ENCODE results near the gene CLNK.

Gene CLNK, protein sequence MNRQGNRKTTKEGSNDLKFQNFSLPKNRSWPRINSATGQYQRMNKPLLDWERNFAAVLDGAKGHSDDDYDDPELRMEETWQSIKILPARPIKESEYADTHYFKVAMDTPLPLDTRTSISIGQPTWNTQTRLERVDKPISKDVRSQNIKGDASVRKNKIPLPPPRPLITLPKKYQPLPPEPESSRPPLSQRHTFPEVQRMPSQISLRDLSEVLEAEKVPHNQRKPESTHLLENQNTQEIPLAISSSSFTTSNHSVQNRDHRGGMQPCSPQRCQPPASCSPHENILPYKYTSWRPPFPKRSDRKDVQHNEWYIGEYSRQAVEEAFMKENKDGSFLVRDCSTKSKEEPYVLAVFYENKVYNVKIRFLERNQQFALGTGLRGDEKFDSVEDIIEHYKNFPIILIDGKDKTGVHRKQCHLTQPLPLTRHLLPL

DNA sequence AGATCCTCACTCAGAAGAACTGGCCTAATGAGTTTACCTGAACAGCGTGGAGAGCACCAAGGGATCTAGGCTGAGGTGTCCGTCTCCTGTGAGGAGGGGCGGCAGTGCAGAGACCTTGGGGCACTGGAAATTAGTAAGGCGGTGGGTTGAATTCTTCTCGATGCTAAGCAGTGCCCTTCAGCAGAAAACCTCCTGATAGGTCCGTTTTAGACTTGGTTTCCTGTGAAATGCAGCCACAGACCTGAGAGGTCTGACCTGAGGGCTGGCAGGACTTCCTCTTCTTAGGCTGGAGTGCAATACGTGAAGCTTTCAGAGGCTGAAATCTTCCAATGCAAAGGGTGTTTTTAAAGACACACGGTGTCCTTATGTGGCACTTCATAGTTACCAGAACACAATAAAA lies at the start of gene CLNK:
CLNK (minus strand) TSS at position 138 of the 400 bp plus-strand sequence. CDS start 16,899 bp downstream, outside the sequence.
- no peak for DNase-seq

DNA sequence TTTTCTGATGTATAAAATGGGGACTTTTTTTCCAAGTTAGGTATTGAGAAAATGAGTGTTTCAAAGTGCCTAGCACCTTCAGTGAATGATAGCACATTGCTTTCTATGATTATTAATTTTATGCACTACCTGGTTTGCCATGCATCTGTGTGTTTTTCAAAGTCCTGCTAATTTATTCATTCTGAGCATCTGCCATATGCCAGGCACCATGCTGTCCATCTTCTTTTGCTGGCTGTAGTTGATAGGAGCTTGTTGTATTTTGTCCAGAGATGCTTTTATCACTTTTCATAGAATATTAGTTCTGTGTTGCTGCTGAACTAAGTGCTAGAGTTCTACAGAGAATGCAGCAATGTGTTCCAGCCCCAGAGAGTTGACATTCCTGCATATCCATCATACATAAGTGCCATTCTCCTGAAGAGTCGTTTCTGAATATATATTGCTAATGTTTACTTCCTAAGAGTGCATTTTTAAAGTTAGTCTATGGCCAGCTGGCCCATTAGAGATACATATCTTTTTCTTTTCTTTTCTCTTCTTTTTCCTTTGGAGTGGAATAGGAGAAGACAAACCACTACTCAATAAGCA lies 49.0 kb upstream of the CLNK start:
- no peak for DNase-seq

DNA sequence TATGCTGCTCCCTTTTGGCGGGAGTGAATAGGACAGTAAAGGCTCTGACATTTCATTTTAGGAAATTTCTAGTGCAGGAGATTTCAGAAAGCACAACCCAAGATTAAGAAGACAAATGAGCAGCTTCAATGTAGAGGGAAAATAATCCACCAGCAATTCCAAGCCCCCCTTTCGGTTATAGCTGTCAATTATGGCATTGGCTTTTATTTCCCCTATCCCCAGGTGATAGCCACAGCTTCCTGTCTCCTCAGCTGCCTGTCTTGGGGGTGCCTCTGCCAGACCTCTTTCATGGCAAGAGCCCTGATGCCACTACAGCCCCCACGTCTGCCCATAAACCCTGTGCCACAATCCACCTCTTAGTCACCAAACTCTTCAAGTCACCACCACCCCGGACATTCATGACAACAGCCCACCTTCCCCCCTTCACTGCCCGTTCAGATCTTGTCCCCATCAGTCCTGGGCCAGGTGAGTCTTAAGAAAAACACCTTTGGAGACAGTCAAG lies 48.4 kb upstream of the CLNK start:
- DNase-seq, result no peak

DNA sequence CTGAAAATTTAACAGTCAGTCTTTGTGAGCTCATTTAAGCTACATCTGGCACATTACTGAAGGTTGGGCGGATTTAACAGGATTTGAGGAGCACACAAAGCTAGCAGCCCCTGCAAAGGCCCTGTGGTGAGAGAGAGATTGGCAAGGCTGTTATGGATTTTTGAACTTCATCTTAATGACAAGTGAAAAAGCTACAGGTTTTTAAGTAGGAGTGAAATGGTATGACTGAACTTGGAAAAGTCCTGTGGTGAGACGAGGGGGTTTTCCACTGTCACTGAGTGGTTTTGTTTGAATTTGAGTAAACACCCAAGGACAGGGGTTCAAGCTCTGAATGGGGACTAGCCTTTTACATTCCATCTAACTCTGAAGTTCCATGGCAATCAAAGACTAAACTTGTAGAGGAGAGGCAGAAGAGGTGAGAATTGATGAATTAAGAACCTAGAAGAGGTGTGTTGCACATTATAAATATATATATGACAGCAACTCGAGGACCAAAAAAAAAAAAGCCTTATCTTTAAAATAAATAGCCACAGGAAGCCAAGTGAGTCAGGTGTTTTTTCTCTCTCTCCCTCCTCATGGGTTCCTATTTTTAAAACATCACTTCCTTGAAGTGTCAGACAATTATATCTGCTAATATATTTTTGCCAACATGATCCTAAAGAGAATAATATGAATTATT lies 47.8 kb upstream of the CLNK start:
- no peak for DNase-seq

DNA sequence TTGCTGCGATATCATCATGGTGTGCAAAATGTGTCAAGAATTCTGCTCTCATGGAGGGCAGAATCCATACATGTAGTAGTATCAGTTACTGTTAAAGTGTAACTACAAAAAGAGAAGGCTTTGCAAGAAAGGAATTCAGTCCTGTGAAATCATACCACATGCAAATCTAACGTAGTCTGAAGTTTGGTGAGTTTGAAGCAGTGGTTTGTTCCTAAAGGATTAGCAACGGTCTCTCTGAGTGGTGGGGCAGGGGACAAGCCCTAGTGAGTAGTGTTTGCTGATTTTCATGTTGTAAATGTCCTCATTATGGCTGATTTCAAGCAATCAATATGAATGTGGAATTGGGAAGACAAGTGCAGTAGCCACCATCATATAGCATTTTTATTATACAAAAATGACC lies 47.1 kb upstream of the CLNK start:
- DNase-seq, result no peak

DNA sequence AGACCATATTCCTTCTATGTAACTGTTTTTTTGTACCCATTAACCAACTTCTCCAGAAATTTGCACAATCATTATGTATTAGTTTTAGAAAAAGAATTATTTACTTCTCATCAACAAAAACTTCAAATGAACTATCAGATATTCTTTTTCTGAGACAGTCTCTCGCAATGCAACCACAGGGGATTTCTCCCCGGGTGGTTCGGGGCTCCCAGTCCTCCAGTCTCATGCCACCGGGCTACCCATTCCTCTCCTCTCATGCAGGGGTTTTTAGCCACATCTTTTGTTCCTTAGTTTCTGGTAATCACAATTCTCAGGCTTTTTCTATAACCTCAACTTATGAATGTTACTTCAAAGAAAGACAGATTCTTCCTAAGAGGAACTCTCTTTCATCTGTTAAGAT lies 46.6 kb upstream of the CLNK start:
- DNase-seq, result no peak

DNA sequence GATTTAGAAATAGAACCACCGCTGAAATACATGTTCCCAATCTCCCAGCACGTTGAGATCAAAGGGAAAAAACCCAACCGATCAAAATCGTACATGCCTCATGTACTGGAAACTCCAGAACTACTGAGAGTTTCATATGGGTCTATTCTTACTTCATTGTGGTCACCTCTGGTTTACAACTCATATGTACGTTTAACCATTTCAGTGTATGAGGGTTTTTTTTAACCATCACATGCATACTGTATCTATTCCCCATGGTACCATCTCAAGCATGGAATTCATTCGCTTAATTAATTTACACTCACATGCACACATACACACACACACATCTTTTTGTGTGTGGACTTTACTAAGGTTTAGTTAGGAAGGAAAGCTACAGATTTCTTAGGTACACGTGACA lies 46.0 kb upstream of the CLNK start:
- DNase-seq, result no peak

DNA sequence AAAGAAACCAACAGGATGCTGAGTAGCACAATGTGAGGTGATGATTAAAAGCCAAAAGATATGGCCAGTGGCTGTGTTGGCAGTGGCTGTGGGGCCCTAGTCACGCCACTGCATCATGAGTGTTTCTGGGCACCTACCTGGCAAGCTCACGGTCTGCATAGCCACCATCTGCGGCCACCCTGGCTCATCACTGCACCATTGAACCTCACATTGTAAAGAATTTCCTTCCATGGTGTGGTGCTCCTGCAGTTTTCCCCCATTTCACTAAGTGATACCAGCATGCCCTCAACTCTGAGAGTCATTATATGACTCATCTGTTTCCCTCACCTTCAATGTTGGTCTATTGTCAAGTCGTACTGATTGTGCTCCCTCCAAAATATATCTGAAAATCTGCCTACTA lies 45.5 kb upstream of the CLNK start:
- DNase-seq, result no peak

DNA sequence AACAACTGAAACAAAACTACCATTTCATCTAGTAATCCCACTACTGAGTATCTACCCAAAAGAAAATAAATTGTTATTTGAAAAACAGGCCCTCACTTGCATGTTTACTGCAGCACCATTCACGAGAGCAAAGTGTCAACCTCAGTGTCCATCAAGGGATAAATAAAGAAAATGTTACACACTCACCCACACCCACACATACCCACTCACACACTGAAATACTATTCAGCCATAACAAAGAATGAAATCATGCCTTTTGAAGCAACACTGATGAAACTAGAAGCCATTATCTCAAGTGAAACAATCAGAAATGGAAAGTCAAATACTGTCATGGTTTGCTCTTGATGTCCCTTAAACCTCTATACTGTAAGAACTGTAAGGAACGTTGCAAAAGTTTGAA lies 44.8 kb upstream of the CLNK start:
- DNase-seq, result no peak

DNA sequence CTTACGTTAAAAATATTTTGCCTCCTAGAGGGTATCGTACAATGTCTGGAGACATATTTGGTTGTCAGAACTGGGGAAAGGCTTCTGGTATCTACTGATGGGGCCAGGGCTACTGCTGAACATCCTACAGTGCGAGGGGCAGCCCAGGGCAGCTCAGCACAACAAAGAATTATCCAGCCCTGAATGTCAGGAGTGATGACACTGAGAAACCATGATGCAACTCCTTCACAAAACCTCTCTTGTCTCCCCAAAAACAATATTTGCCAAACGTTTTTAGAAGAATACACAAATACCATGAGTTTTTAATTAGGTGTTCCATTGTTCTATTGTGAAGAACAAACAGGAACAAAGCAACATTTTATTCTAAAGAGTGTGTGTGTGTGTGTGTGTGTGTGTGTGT lies 43.4 kb upstream of the CLNK start:
- no peak for DNase-seq

DNA sequence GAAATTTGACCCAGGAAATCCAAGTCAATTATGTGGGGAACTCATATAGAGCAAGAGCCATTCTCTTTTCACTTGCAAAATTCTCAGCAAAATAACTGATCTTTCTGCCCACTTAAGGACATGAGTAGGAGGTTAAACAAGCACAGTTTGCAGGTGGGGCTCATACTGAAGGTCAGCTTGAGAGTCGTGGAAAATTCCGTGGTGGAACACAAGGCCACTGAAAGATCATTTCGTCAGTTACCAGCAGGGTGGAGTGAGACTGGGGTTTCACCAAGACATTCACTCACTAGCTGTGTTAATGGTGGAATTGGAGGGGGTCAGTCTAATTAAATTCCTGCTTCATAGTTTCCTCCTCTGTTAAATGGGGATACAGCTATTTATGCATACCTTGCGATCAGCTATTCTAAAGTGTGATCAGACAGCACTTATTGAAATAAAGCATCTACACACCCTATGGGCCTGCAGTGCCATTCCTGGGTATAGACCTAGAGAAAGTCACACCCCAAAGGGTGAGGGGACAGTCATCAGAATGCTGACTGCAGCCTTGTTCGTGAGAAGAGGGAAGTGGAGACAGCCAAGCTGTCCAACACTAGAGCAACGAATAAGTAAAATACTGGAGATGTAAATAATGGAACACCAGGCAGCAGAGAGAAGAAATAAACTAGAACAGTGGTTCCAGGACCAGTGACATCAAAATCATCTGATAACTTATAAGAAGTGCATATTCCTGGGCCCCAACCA lies 42.7 kb upstream of the CLNK start:
- no peak for DNase-seq

DNA sequence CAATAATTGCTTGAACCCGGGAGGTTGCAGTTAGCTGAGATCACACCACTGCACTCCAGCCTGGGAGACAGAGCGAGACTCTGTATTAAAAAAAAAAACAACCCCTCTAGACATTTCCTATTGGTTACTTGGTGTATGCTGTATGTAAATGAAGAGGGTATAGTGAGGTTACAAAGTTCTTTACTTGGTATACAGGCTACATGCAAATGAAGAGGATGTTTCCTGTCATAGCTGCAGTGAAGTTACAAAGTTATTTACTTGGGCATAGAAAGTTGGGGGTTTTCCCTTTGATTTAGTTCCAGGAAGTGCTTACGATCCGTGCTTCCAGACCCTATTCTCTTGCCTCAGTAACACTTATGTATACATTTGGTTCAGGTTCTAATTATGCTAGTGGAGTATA lies 38.4 kb upstream of the CLNK start:
- DNase-seq, result no peak

DNA sequence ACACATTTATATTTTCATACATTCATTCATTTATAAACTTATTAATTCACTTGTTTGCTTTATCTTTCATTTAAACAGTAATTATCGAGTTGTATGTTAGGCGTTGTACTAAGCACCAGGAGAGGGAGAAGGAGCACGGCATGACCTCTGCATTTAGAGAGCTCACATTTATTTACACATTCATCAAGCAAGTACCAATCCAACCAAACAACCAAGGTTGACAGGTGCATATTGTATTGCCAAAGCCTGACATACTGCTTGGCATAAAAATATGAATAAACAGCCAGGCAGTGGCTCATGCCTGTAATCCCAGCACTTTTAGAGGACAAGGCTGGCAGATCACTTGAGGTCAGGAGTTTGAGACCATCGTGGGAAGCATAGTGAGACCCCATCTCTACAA lies 37.0 kb upstream of the CLNK start:
- no peak for DNase-seq

DNA sequence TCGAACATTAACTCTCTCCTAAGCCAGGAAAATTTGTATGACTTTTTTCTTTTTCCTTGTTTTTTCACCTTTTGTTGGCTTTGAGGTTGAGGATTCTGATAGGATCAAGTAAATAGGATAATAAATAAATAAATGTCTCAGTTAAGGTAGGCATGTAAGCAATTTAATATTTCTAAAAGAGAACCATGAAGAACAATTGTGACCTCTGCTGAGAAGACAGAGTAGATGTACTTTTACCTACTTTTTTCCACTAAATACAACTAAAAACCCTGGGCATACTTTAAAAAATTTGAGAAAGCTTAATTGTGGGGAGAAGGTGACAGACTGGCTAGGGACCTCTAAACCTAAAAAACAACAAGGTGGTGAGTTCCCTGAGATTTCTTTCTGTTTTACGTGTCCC lies 31.6 kb upstream of the CLNK start:
- DNase-seq, result no peak

DNA sequence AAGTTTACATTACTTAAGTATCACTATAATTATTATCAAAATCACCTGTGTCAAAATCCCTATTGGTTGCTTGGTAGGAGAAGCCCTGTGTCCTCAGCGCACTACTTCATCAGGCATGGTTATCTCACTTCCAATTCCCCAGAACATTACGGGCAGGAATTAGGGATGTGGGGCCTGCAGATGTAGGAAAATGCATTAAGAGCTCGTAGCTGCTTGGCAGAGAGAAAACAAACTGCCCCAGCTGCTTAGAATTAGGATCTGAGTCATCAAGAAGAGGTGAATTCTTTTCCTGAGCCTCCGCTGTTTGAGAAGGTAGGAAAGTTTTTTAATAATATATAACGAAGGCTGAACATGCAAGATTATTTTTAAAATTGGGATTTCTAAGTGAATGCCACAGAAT lies 31.1 kb upstream of the CLNK start:
- no peak for DNase-seq

DNA sequence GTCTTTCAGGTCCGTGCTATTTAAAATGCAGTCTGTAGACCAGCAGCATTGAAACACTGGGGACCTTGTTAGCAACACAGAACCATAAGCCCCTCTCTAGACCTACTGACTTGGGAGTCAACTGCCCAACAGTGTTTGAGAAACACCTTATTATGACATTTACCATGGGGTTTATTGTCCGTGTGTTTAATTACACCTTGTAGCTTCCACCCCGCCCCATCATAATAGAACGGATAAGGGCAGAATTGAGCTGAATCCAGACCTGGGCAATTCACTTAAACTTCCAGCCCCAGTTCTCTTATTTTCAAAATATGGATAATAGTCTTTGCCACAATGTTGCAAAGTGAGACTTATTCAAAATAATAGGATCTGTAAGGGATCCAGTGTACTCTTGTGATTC lies 30.6 kb upstream of the CLNK start:
- no peak for DNase-seq

DNA sequence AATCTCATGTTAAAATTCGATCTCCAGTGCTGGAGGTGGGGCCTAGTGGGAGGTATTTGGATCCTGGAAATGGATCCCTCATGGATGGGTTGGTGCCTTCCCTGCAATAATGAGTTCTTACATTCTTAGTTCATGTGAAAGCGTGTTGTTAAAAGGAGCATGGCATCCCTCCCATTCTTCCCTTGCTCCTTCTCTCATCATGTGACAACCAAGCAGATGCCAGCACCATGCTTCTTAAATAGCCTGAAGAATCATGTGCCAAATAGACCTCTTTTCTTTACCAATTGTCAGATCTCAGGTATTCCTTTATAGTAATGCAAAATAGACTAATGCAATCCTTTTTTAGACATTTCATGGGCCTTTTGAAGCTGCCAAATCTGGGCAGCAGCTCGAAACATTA lies 29.0 kb upstream of the CLNK start:
- DNase-seq, result no peak

DNA sequence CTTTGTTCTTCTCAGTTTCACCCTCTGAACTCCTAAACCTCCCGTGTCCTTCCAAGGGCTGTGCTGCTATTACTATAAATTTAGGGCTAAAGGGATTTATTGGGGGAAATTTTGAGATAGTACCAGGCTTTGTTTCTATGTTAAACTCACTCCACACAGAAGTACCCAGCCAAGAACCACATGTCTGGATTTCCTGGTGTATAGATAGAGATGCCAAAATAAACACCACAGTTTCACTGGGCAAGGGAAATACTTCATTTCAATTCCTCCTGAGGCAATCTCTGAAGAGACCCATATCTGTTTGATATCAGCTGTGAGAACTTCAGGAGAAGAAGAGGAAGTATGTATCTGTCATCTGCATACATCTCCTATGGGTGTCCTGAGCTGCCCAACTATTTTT lies 21.7 kb upstream of the CLNK start:
- DNase-seq, result no peak

DNA sequence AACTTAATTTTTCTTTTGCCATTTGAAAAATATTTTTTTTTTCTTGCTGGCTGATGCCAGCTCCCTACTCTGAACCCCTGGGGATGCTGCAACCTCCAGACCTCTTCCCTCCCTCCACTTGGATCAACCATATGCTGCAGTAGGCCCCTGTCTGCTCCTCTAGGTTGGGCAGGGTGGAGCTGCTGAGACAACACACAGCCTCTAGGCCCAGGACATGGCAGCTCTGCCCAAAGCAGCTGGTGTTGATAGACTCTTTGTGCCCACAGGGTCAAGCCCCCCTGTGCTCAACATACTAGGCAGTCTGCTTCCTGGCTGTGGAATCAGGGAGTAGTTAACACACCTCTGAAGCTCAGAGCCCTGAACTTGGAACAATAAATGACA lies 19.9 kb upstream of the CLNK start:
- DNase-seq, result no peak

DNA sequence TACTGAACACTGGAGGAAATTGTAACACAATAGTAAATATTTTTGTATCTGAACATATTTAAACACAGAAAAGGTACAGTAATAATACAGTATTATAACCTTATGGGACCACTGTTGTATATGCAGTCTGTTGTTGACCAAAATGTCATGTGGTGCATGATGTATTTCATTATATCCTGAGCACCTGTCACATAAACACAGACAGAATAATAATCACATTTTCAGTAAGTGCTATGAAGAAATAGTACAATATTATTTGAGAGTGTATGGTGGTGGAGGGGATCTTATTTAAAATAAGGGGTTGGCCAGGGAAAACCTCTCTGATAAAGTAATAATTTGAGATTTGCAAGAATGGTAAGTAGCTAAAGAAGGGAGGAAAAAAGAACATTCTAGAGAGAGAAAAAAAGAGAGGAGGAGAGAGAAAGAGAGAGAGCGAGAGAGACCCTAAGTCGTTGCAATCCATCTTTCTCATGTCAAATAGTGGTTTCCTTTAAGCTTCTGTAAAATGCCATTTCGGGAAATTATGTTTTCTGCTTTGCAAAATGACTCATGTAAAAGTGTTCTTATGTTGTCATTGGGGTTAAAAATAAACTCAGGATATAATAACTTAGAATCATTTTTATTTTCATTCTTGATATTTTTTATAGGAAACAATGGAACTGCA lies 19.3 kb upstream of the CLNK start:
- DNase-seq, result no peak

DNA sequence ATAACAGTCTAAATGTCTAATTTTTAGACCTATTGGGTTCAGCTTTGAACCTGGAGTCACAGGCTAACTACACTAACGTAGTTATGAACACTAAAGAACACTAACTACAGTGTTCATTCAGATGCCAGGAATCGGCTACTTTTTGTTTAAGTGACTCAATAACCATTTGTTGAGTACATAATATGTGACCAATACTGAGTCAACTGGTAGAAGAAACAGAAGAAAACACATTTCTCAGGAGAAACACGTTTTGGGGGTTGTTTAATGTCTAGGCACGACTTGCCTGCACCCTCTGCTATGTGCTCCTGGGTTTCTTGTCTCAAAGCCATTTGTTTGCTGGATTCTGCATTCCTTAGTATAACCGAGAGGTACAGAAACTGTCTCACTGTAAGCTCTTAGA lies 18.6 kb upstream of the CLNK start:
- DNase-seq, result no peak

DNA sequence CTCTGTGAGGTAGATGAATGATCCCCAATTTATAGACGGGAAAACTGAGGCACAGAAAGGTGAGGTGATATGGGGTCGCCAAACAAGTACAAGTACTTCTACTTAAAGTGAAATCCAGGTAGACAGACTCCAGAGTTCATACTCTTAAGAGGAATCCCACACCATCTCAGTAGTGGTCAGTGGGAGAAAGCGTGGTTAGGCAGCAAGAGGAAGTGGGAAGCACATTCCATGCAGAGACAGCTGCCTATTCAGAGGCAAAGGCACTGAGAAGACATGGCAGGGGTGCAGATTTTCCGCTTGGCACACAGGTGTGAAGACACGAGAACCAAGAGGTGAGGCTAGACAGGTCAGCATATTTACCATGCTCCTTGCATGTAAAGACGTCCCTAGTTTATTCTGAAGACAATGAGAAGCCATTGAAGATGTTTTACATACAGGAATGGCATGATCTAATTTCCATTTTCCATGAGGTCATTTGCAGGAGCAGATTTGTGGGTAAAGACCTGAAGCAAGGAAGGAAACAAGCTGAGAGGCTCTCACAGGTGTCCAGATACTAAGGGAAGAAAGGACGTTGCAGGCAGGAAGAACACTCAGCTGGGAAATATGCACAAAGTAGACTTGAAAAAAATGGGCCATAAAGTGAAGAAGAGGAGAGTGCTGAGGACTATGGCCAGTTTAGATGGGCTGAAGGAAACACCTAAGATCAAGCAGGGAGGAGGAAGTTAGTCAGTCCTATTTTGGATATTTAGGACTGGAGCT lies 17.3 kb upstream of the CLNK start:
- no peak for DNase-seq

Data from right forelimb (tissue), 1 donor.